GM12872 (cell line): ENCODE data around the gene NADK2.

ENCODE experiments used
- CTCF ChIP-seq: IDR thresholded peaks from 3 replicates; pipeline ENCODE4 v1.5.1; 2011; ENCODE audit warnings: low read depth, mild to moderate bottlenecking, low read length, moderate library complexity; ENCODE audit not compliant: insufficient read depth

Gene NADK2

GRCh38 chr5:36217567-36217966 is 24.2 kb downstream of the NADK2 start:
- no peak for TF ChIP-seq CTCF

GRCh38 chr5:36215910-36216309 is 25.8 kb downstream of the NADK2 start:
- no peak for TF ChIP-seq CTCF

- no peak for TF ChIP-seq CTCF
Observed at GRCh38 chr5:36214436-36214835, 27.3 kb downstream of the NADK2 start.

- no peak for TF ChIP-seq CTCF
Observed at GRCh38 chr5:36209664-36210063, 32.1 kb downstream of the NADK2 start.

- TF ChIP-seq CTCF, result no peak
Observed at GRCh38 chr5:36208786-36209185, 32.9 kb downstream of the NADK2 start.

- TF ChIP-seq CTCF, result no peak
Observed at GRCh38 chr5:36206913-36207312, 34.8 kb downstream of the NADK2 start.

- TF ChIP-seq CTCF, result no peak
Observed at GRCh38 chr5:36205329-36205728, 36.4 kb downstream of the NADK2 start.

- TF ChIP-seq CTCF, result no peak
Observed at GRCh38 chr5:36202521-36202961, 39.2 kb downstream of the NADK2 start.
